Stomach (tissue), 4 donors: ENCODE results near the gene KLHL2.
"Not testable (repeated sequence)": the region's sequence is repeated elsewhere in the genome, so short reads cannot be mapped to it uniquely, and the experiment has no call there.

Experiments used
- EP300 ChIP-seq: sonication (generic); formaldehyde crosslinking; IDR thresholded peaks from one replicate; pipeline ENCODE4 v1.6.1; 2017; ENCODE audit warnings: antibody characterized with exemption
- POLR2A ChIP-seq, 4 donors: fragments of 450-650 bp; IDR thresholded peaks; one replicate each; pipeline ENCODE4 v1.6.1; 2016; ENCODE audit warnings: antibody characterized with exemption in 4 of 4, control low read depth in 2 of 4, mild to moderate bottlenecking in 1 of 4, moderate library complexity in 1 of 4
- POLR2AphosphoS5 ChIP-seq, 3 donors: sonication (generic); formaldehyde crosslinking; IDR thresholded peaks; one replicate each; pipeline ENCODE4 v1.6.1; 2016; ENCODE audit warnings: antibody characterized with exemption in 3 of 3
- TF ChIP-seq, protein P1 (sequence below), 7 experiments: fragments of 450-650 bp in 4 of 7; fragments of 200-600 bp in 3 of 7; sonication (generic) in 3 of 7; IDR thresholded peaks; one replicate each; pipeline ENCODE4 v1.5.1; 2016 to 2019; ENCODE audit warnings: antibody characterized with exemption in 7 of 7, control low read depth in 2 of 7, mild to moderate bottlenecking in 1 of 7

GRCh38 chr4:165221993-165222650, 14.8 kb downstream of the KLHL2 start:
- TF ChIP-seq, protein P1, sequence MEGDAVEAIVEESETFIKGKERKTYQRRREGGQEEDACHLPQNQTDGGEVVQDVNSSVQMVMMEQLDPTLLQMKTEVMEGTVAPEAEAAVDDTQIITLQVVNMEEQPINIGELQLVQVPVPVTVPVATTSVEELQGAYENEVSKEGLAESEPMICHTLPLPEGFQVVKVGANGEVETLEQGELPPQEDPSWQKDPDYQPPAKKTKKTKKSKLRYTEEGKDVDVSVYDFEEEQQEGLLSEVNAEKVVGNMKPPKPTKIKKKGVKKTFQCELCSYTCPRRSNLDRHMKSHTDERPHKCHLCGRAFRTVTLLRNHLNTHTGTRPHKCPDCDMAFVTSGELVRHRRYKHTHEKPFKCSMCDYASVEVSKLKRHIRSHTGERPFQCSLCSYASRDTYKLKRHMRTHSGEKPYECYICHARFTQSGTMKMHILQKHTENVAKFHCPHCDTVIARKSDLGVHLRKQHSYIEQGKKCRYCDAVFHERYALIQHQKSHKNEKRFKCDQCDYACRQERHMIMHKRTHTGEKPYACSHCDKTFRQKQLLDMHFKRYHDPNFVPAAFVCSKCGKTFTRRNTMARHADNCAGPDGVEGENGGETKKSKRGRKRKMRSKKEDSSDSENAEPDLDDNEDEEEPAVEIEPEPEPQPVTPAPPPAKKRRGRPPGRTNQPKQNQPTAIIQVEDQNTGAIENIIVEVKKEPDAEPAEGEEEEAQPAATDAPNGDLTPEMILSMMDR (IDR thresholded peaks at IDR 0.05) = not testable (repeated sequence)
- TF ChIP-seq POLR2AphosphoS5 (IDR thresholded peaks at IDR 0.05); POLR2A (IDR thresholded peaks at IDR 0.05); EP300: not testable (repeated sequence)
